Stimulated activated CD4-positive, alpha-beta T cell treated with anti-CD3 and anti-CD28 coated beads, Interleukin-4, amount 100 ng/mL, for 48 hours (primary cell): ENCODE measurements around the gene CYBRD1.

Experiments used
- DNase-seq, 2 donors: peaks; one replicate each; pipeline ENCODE4 v3.0.0-alpha.2; 2020; ENCODE audit warnings: low read depth in 2 of 2

Gene CYBRD1

DNA sequence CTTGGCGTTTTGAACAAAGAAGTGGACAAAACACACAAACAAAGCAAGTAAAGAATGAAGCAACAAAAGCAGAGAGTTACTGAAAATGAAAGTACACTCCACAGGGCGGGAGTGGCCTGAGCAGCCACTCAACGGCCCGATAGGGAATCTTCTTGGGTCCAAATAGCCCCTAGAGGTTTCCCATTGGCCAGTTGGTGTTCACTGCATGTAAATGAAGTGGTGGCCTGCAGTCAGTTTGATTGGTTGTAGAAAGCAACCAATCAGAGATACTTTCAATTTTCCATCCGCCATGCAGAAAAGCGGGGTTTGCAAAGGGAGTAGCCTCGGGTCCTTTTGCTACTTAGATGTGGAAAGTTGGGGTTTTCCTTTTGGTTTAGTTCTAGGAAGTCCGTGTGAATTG lies 31.6 kb downstream of the CYBRD1 start:
- DNase-seq, result no peak

DNA sequence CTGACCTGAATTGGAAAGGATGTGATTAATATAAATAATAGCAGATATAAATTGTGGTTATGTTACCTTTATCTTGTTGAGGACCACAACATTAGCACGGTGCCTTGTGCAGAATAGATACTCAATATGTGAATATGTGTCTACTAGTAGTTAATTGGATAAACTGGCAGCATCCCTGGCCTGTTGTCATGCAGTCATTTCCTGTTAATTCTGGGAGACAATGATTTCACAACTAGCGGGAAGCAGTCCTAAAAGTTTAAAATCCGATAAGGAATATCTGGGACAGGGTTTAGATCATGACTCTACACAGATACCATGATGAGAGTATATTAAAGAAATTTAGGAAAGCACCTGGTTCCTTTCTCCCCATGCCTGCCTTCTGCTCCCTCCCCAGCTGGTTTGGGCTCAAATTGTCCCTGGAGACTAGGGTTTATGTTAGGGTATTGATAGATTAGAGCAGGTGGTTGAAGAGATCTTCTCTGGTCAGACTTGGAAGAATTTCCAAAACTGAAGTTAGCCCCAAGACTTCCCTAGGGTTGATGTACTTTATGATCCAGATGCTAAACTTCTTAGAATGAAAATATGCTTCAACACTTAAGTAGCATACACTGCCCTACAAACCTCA lies 32.8 kb downstream of the CYBRD1 start:
- no peak for DNase-seq

DNA sequence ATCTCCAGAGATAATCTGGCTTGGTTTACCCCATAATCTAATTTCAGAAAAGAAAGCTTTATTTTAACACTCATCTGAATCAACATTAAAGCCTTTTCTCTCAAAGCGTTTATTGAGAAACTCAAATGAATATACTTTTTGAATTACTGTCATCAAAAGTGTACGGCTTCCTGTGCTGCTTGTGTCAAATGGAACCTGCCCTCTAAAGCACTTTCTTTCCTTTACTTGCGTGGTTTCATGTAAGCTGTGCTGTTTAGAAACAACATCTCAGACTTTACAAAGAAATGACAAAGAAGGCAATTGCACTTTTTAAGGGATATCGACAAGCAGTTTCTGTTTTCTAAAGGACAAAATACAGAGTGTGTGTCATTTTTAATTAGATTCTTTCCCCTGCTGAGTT lies 35.1 kb downstream of the CYBRD1 start:
- DNase-seq, result no peak

DNA sequence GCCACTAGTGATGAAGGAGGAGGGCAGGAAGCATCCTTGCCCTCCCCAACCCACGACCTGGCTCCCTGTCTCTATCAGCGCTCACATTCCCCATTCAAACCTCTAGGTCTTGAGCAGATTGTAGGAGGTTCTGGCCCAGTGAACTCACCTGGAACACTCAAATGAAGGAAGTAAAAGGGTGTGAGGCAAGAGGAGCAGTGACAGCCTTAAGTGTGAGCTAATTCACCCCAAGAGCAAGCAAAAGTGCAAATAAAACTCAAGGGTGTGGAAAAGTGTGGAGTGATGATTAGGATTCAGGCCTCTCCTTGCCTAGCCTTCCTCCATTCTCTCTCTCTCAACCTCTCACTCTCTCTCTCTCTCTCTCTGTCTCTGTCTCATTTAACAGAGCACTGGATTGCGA lies 41.0 kb downstream of the CYBRD1 start:
- DNase-seq, result no peak

DNA sequence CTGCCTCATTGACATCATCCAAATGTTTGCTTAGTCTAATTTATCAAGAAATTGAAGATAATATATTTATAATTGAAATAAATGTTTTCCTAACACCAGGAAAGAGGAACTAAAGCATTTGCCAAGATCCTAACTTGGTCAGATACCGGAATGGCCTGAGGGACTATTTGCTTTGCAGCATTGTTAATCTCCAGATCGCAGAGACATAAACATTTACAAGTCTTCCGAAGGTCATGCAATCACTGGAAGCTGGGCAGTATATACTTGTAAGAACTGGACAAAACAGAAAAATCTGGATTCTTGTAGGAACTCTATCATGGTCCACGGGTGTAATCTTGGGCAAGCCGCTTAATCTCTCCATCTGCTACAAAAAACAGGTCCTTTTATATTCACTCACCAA lies 42.2 kb downstream of the CYBRD1 start:
- DNase-seq, result no peak

DNA sequence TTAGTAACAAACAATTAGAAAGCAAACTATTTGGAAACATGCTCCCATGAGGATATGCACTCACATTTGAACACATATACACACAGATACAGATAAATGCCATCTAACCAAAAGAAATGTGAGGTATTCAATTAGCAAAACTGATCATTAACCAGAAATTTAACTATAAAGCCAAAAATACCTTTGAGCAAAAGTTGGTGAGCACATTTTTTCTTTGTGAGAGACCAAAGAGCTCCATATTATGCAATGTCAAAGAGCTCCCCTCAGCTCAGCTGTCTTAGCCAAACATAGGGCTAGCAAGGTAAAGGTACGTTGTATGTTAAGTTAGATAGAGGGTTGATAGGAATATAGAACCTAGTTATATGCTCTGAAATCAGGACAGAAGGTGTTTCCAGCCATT lies 43.8 kb downstream of the CYBRD1 start:
- DNase-seq, result no peak

DNA sequence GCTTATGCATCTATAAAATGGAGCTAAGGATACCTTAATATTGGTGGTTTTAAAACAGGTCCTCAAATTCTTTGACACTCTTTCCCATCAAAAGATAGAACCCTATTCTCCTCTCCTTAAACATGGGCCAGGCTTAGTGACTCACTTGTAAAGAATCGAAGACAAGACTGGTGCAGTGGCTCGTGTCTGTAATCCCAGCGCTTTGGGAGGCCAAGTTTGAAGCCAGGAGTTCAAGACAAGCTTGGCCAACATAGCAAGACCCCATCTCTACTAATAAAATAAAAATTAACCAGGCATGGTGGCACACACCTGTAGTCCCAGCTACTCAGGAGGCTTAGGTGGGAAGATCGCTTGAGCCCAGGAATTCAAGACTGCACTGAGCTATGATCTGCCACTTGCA lies 44.5 kb downstream of the CYBRD1 start:
- no peak for DNase-seq

DNA sequence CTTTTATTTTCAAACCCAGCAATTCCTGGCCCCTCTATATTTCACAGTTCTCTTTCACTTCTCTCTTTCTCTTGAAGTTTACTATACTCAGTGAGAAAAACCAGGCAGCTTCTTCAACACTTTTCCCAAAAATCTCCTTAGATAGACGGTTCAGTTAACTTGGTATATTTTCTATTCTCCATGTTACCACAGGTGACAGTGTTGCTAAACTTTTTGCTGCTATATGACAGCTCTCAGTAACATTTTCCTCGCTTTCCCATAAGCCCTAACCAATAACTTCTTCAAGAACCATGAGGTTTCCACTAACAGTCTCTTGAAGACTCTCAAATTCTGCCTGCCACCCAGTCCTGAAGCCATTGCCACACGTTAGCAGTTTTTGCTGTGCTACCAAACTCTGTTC lies 45.8 kb downstream of the CYBRD1 start:
- no peak for DNase-seq

DNA sequence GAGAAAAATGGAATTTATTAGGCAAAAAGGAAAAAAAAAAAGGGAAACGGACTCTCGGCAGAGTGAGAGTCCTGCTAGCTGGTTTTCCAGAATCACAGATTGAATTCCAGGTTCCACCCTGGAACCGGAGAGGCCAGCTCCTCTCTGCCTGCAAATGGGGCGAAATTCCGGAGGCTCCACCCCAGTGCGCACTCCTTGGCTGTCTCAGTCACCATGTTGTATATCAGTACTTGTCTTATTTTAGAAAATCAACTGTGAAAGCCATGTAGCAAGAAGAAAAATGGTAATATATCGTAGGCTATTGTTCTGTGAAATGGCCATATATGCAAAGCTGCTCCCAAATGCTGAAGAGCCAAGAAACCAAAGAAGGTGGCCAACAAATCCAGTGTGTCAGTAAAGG lies 49.4 kb downstream of the CYBRD1 start:
- no peak for DNase-seq

DNA sequence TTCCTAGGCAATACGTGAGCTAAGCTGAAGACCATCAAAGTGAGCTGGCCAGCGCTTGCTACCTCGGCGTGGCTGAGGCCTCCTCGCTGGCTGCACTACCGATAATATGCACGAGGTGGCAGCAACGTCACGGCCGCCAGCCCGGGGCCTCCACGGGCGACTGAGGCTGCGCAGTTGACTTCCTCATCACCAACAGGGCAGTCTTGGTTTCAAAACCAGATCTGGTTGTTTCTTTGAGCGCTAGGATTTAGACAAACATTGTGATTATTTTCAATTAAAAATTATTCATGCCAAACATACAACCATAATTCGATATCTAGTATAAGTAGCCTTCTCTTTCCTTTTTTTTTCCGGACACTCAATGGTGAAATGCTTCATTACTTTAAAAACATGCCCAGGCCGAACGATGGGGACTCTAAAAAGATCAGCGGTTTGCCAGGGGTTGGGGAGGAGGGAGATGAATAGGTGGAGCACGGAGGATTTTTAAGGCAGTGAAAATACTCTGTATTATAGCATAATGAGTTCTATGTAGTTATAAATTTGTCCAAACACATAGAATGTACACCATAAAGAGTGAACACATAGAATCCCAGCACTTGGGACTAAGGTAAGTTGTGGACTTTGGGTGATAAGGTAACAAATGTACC lies 52.0 kb downstream of the CYBRD1 start:
- DNase-seq, result peak; percentile 71 to 80

DNA sequence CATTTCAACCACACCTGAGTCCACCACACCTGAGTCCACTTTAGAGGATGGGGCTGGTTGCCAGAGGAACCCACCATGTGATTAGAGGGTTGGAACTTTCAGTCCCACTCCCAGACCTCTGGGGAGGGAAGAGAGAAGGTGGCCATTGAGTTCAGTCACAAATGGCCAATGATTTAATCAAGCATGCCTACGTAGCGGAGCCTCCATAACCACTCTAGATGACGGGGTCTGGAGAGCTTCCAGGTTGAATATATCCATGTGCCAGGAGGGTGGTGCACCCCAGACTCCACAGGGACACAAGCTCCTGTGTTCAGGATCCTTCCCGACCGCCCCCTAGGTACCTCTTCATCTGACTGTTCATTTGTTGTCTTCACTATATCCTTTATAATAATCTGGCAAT lies 53.3 kb downstream of the CYBRD1 start:
- DNase-seq, result no peak

DNA sequence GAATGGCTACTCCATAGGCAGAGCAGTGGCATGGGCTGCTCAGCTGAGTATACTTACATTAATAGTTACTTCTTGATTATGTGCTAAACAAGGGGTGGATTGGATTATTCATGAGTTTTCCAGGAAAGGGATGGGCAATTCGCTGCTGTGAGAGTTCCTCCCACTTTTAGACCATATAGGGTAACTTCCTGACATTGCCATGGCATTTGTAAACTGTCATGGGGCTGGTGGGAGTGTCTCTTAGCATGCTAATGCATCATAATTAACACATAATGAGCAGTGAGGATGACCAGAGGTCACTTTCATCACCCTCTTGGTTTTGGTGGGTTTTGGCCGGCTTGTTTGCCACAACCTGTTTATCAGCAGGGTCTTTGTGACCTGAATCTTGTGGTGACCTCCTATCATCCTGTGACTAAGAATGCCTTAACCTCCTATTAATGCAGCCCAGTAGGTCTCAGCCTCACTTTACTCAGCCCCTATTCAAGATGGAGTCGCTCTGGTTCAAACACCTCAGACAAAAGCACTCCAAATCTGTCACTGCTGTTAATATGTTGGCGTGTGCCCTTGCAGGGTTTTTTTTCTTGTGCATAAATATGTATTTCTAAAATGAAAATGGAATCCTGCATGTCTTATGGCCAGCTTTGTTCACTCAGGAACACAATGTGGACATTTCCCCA lies 56.0 kb downstream of the CYBRD1 start:
- DNase-seq, result no peak

DNA sequence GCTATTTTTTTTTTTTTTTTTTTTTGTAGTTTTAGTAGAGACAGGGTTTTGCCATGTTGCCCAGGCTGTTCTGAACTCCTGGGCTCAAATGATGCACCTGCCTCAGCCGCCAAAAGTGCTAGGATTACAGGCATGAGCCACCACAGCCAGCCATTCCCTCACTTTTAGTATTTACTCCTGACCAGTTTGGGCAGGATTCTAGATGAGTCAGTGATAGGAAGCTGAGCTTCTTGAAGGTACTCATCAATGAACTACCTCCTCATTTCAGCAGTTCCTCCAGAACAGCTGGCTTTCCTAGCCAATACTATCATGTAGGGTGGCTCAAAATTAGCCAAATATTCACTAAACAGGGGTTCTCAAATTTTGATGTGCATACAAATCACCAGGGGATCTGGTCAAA lies 57.2 kb downstream of the CYBRD1 start:
- no peak for DNase-seq

DNA sequence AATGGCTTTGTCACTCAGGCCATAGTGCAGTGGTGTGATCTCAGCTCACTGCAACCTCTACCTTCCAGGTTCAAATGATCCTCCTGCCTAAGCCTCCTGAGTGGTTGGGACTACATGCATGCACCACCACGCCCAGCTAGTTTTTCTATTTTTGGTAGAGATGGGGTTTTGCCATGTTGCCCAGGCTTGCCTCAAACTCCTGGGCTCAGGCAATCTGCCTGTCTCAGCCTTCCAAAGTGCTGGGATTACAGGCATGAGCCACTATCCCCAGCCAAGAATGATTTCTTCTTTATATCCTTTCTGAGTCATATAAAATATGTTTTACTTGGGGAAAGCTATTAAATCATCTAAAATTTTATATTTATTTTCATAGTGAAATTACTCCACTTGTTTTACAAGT lies 61.3 kb downstream of the CYBRD1 start:
- DNase-seq, result no peak

DNA sequence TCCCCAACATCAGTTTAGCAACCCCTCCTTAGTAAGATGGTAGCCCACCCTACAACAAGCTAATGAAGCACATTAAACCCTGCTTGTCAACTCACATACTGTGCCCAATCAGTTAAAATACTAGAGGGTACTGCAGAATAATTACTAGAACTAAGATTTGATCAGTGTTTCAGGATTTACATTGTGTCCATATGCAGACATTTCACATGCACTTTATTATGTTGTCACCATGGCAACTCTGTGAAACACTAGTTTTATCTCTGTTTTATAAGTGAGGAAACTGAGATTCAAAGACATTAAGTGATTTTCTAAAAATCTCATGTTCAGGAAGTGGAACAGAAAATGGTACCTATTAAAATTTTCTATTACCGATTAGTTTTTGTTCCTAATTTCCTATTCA lies 61.7 kb downstream of the CYBRD1 start:
- DNase-seq, result no peak

DNA sequence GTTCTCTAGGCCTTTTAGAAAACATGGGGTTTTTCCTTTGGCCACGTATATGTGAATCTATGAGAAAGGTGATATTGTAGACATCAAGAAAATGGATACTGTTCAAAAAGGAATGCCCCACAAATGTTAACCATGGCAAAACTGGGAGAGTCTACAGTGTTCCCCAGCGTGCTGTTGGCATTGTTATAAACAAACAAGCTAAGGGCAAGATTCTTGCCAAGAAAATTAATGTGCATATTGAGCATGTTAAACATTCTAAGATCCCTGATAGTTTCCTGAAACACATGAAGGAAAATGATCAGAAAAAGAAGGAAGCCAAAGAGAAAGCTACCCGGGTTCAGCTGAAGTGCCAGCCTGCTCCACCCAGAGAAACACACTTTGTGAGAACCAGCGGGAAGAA lies 64.9 kb downstream of the CYBRD1 start:
- DNase-seq, result no peak

DNA sequence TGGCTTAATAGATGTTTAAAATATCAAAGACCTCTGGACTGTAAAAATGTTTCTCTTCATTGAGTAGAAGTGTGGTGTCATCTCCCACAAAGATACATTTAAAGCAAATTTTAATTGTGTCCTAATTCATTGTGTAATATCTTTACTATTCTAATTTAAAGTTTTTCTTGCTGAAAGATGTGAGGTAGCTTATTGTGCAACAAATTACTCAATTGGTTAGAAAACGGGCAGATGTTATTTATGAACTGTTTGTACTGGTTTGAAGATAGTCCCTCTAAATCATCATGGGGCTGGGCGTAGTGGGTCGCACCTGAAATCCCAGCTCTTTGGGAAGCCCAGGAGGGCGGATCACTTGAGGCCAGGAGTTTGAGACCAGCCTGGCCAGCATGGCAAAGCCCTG lies 65.3 kb downstream of the CYBRD1 start:
- no peak for DNase-seq

DNA sequence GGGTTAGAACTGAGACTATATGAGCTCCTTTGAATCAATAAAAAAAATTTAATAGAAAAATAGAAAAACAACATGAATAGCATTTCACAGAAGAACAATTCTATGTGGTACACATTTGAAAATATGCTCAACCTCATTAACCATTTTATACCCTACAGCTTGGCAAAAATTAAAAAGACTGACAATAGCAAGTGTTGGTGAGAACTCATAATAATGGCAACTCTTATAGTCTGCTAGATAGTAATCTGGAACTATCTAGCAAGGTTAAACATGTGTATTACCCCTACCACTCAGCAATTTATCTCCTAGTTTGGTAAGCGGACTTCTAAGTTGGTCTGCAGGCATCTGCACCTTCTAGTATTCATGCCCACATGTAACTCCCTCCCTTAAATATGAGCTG lies 67.8 kb downstream of the CYBRD1 start:
- no peak for DNase-seq

DNA sequence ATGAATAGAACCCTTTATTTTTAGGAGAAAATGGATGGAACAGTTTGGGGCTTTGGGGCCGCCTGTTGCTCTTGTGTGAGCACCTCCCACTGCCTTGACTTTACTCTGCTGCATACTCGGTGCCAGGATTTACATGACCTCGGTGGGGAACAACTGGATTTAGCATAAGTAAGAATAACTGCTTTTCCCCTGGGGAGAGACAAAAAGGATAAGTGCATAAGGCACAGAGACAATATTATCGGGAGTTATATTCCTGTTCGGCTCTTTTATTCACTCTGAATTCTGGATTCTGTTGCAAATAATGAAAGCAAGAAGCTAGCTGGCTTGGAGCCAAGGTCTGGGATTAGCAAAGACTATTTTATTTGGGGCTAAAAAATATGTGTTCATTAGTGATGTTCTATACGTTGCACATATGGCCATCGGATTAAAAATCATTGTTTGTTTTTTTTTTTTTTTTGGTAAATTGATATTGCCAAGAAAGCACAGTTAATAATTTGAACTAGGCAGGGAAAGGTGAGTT lies 69.8 kb downstream of the CYBRD1 start:
- DNase-seq, result no peak

DNA sequence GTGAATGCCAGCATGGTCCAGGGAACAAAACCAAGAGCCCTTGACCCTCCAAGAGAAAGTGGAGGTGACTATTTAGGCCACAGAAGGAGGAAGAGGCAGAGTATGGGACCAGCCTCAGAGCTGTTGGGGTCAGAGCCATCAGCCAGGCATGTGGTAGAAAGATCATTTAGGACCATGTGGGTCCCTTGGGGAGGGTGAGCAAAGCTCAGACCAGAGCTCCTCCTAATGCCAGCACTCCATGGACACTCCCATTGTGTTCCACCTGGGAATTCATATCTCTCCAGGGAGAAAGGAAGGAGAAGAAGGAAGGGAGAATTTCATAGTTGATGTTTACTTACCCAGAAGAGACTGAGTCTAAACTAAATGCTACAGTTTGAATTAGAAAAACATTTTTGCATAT lies 73.2 kb downstream of the CYBRD1 start:
- no peak for DNase-seq

DNA sequence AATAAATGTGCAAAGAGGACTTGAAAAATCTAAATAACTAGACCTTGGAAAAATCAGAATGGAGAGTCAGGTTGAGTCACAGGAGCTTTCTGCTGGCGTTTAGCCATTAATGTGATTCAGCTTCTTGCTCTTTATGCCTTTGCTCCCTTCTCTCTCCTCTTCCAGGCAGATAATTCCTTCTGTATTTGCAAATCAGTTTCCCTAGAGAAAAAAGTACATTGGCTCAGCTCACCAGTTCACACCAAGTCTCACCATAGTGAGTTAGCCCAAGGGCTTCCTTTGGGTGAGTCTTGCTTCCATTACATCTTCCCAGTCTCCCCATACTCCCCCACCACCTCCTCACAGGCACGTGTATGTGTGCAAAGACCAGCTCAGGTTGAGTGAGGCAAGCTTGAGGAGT lies 73.6 kb downstream of the CYBRD1 start:
- DNase-seq, result no peak

DNA sequence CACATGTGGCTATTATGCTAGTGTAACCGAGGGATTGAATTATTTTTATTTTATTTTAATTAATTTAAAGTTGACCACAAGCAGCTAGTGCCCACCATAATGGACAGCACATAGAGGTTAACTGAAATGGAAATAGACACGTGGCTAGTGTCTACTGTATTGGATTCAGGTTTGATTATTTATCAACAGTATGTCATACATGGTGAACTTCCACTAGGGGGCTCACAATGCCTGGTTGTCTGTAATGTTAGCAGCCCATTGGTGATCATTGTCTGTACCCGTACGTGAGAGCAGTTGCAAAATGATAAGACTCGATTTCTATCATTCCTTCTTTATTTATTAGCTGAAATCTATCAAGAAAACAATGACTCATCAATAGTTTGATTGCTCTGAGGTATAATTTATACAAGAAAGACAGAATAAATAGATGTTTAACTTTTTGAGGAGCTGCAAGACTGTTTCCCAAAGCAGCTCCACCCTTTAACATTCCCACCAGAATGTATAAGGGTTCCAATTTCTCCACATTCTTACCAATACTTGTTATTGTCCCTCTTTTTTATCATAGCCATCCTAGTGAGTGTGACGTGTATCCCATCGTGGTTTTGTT lies 76.5 kb downstream of the CYBRD1 start:
- peak in 1 of 2 donors; percentile 27 for DNase-seq

DNA sequence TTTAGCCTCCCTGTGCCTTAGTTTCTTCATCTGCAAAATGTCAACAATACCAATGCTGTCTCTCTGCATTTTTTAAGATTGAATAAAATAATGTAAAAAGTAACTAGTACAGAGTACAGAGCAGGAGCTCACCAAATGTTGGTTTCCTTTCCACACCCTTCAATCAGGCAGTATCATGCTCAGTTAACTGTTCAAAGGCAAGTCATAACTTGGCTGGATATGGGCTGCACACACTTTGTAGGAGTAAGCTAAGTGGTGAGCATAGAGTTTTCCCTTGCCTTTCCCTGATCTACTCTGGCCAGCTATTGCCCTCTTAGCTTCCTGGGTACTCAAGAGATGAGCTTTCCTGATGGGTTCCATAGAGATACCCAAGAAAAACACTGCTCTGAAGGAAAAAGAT lies 77.9 kb downstream of the CYBRD1 start:
- no peak for DNase-seq
